Measurements from ENCODE around the gene PYCR2.
A peak's percentile ranks its signal among the peaks of the same experiment; 100 is the strongest.
"Not testable (repeated sequence)": the region's sequence is repeated elsewhere in the genome, so short reads cannot be mapped to it uniquely, and the experiment has no call there.

The PYCR2 gene

GRCh38 chr1:225942574-225942973 is 18.5 kb upstream of the PYCR2 start:
- DNase-seq: no peak

- DNase-seq: no peak
Observed at GRCh38 chr1:225941942-225942222, 17.8 kb upstream of the PYCR2 start.

GRCh38 chr1:225941187-225941941 is 17.3 kb upstream of the PYCR2 start, which contains the start of gene LEFTY2:
LEFTY2 (minus strand) TSS chr1:225941220; CDS start chr1:225941140, 80 bp downstream.
- DNase-seq: no peak

GRCh38 chr1:225940385-225941151 is 16.5 kb upstream of the PYCR2 start:
- no peak for DNase-seq

GRCh38 chr1:225939939-225940310 is 15.9 kb upstream of the PYCR2 start:
- not testable (repeated sequence) for DNase-seq

- not testable (repeated sequence) for DNase-seq
Observed at GRCh38 chr1:225939097-225939938, 15.3 kb upstream of the PYCR2 start.

- DNase-seq: peak; percentile 31
Observed at GRCh38 chr1:225937048-225937968, 13.3 kb upstream of the PYCR2 start.

- DNase-seq: peak; percentile 28
Observed at GRCh38 chr1:225936523-225936922, 12.5 kb upstream of the PYCR2 start.

- peak; percentile 88 for DNase-seq
Observed at GRCh38 chr1:225936086-225936485, 12.0 kb upstream of the PYCR2 start.

- peak; percentile 27 for DNase-seq
Observed at GRCh38 chr1:225934711-225935110, 10.7 kb upstream of the PYCR2 start.

- peak; percentile 88 for DNase-seq
Observed at GRCh38 chr1:225933072-225933471, 9.0 kb upstream of the PYCR2 start.

- DNase-seq: no peak
Observed at GRCh38 chr1:225931270-225932136, 7.5 kb upstream of the PYCR2 start.

- DNase-seq: no peak
Observed at GRCh38 chr1:225930566-225930965, 6.5 kb upstream of the PYCR2 start.

GRCh38 chr1:225929462-225929861 is 5.4 kb upstream of the PYCR2 start:
- not testable (repeated sequence) for DNase-seq

GRCh38 chr1:225928186-225929175 is 4.4 kb upstream of the PYCR2 start:
- no peak for DNase-seq

- peak; percentile 79 for DNase-seq
Observed at GRCh38 chr1:225926551-225927113, 2.6 kb upstream of the PYCR2 start.

GRCh38 chr1:225923381-225923691 is 714 bp downstream of the PYCR2 start:
- DNase-seq: no peak

- DNase-seq: no peak
Observed at GRCh38 chr1:225921734-225922709, 2.0 kb downstream of the PYCR2 start.
